Fibroblast of lung (primary cell): ENCODE results near the gene TWF2.

Source experiments
- EZH2 ChIP-seq: IDR thresholded peaks from 2 replicates; pipeline ENCODE4 v1.5.1; 2012; ENCODE audit warnings: low read length, control low read depth, mild to moderate bottlenecking; ENCODE audit errors: missing control alignments
- TF ChIP-seq, protein P1 (sequence below), 2 donors: IDR thresholded peaks in 1 of 2; conservative IDR thresholded peaks in 1 of 2; 1 replicate in 1 of 2; 2 replicates in 1 of 2; pipeline ENCODE4 v1.5.1; 2011 to 2012; ENCODE audit warnings: low read length in 2 of 2, control low read depth in 1 of 2, inconsistent platforms in 1 of 2, low read depth in 1 of 2, mild to moderate bottlenecking in 1 of 2

DNA sequence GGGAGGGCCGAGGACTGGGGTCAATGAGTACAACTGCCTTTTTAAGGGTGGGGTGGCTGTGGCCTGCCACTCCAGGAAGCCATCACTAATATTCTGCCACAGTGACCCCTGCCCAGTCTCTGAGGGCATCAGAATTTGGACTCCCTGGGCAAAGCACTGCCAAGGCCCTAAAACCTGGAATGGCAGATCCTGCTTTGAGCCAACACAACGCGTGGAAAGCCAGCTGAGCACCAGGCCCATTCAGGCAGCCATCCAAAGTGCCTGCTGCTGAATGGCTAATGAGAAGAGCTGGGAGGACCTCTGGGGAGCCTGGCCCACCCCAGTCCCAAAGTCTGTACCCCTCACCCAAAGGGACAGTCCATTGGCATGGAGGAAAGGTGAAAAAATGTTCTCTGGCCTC, 5.0 kb downstream of the TWF2 start:
- TF ChIP-seq, protein P1, sequence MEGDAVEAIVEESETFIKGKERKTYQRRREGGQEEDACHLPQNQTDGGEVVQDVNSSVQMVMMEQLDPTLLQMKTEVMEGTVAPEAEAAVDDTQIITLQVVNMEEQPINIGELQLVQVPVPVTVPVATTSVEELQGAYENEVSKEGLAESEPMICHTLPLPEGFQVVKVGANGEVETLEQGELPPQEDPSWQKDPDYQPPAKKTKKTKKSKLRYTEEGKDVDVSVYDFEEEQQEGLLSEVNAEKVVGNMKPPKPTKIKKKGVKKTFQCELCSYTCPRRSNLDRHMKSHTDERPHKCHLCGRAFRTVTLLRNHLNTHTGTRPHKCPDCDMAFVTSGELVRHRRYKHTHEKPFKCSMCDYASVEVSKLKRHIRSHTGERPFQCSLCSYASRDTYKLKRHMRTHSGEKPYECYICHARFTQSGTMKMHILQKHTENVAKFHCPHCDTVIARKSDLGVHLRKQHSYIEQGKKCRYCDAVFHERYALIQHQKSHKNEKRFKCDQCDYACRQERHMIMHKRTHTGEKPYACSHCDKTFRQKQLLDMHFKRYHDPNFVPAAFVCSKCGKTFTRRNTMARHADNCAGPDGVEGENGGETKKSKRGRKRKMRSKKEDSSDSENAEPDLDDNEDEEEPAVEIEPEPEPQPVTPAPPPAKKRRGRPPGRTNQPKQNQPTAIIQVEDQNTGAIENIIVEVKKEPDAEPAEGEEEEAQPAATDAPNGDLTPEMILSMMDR (conservative IDR thresholded peaks at IDR 0.05 in 1 of 2, IDR thresholded peaks at IDR 0.05 in 1 of 2; ENCODE audit: low read depth in 1 of 2, low read length in 2 of 2): no peak
- TF ChIP-seq EZH2: no peak
